Measurements from ENCODE around the gene RAB44.

RAB44 gene

DNA sequence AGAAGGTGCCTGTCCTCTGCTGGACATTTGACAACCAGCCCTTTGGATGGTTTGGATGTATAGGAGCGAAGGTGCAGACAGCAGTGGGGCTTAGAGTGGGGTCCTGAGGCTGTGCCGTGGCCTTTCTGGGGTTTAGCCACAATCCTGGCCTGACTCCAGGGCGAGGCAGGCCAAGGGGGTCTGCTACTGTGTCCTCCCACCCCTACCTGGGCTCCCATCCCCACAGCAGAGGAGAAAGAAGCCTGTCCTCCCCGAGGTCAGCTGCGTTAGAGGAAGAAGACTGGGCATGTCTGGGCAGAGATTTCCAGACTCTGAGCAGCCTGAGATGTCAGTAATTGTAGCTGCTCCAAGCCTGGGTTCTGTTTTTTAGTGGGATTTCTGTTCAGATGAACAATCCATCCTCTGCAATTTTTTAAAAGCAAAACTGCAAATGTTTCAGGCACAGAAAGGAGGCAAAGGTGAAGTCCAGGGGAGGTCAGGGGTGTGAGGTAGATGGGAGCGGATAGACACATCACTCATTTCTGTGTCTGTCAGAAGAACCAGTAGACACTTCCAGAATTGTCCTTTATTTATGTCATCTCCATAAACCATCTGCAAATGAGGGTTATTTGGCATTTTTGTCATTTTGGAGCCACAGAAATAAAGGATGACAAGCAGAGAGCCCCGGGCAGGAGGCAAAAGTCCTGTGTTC is 20.4 kb upstream of the RAB44 start:
- no peaks in the 10 kb centered on the region for H3K27me3 ChIP-seq (ENCODE audit: low read depth)
- H3K36me3 ChIP-seq (replicated peaks): no peaks in the 10 kb centered on the region
- no peaks in the 10 kb centered on the region for H3K9me3 ChIP-seq
- DNase-seq (ENCODE audit: low spot score in 2 of 2): no peak
- H3K4me3 ChIP-seq: no peak overlapping the region
- peaks cover 10% of the 10 kb centered on the region for H3K4me1 ChIP-seq
- in situ Hi-C loops (cut with MboI; ENCODE audit: low sequenced_read_pairs): no loop called here

- no peak overlapping the region for H3K4me3 ChIP-seq
Observed at GRCh38 chr6:36677753-36678487, 19.7 kb upstream of the RAB44 start.

GRCh38 chr6:36678488-36679042 is 19.1 kb upstream of the RAB44 start, which contains the start of gene CDKN1A:
Gene CDKN1A (plus strand): TSS chr6:36678714. CDS start chr6:36684102, 5,388 bp downstream.
- H3K9me3 ChIP-seq: no peaks in the 10 kb centered on the region

More at GRCh38 chr6:36677753-36678487, 19.7 kb upstream of the RAB44 start:
- H3K9me3 ChIP-seq: no peaks in the 10 kb centered on the region
- peaks cover 10% of the 10 kb centered on the region for H3K4me1 ChIP-seq
- no peak for DNase-seq (ENCODE audit: low spot score in 2 of 2)
- H3K36me3 ChIP-seq (replicated peaks): no peaks in the 10 kb centered on the region
- in situ Hi-C loops (cut with MboI; ENCODE audit: low sequenced_read_pairs): no loop called here
- no peaks in the 10 kb centered on the region for H3K27me3 ChIP-seq (ENCODE audit: low read depth)

GRCh38 chr6:36679043-36679833 is 18.4 kb upstream of the RAB44 start:
- Histone ChIP-seq H3K4me3 (peak overlapping the region; percentile 48), H3K4me1 (peaks cover 10% of the 10 kb centered on the region), H3K36me3 (replicated peaks) (no peaks in the 10 kb centered on the region), H3K27me3 (ENCODE audit: low read depth) (no peaks in the 10 kb centered on the region), H3K9me3 (no peaks in the 10 kb centered on the region)
- in situ Hi-C loops (cut with MboI; ENCODE audit: low sequenced_read_pairs): no loop called here
- DNase-seq (ENCODE audit: low spot score in 2 of 2): peak in 1 of 2 experiments; percentile 51

More at GRCh38 chr6:36678488-36679042, 19.1 kb upstream of the RAB44 start, which contains the start of gene CDKN1A:
- Histone ChIP-seq H3K36me3 (replicated peaks) (no peaks in the 10 kb centered on the region), H3K4me3 (peak within 1 kb of the TSS; percentile 48), H3K27me3 (ENCODE audit: low read depth) (no peaks in the 10 kb centered on the region), H3K4me1 (peaks cover 10% of the 10 kb centered on the region)
- peak; percentile 75 to 90 for DNase-seq (ENCODE audit: low spot score in 2 of 2)
- in situ Hi-C loops (cut with MboI; ENCODE audit: low sequenced_read_pairs): no loop called here

- in situ Hi-C loops (cut with MboI; ENCODE audit: low sequenced_read_pairs): no loop called here
- H3K9me3 ChIP-seq: no peaks in the 10 kb centered on the region
- H3K4me3 ChIP-seq: no peak overlapping the region
- no peaks in the 10 kb centered on the region for H3K36me3 ChIP-seq (replicated peaks)
- H3K27me3 ChIP-seq (ENCODE audit: low read depth): no peaks in the 10 kb centered on the region
- DNase-seq (ENCODE audit: low spot score in 2 of 2): no peak
- peaks cover 10% of the 10 kb centered on the region for H3K4me1 ChIP-seq
Observed at GRCh38 chr6:36682328-36683144, 15.1 kb upstream of the RAB44 start.

DNA sequence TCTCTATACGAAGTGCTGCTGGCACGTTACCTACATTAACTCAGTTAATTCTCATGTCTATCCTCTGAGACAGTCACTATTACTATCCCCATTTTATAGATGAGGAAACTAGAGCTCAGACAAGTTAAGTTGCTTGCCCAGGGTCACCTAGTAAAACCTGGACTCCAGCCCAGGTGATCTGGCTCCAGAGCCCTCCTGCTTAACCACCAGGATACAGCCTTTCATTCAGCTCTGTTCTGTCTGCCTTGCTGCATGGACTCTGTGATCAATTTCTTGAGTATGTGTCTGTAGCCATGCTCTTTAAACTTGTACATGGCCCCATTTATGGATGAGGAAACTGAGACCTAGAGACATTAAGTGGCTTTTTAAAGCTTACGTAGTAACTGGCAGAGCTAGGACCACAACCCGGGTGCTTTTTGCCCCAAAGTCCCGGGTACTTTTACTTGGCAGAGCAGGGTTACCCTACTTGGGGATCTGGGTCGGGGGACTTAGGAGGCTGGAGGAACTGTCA is 14.4 kb upstream of the RAB44 start:
- H3K9me3 ChIP-seq: no peaks in the 10 kb centered on the region
- peaks cover 6% of the 10 kb centered on the region for H3K4me1 ChIP-seq
- DNase-seq (ENCODE audit: low spot score in 2 of 2): no peak
- in situ Hi-C loops (cut with MboI; ENCODE audit: low sequenced_read_pairs): no loop called here
- no peak overlapping the region for H3K4me3 ChIP-seq
- no peaks in the 10 kb centered on the region for H3K36me3 ChIP-seq (replicated peaks)
- no peaks in the 10 kb centered on the region for H3K27me3 ChIP-seq (ENCODE audit: low read depth)

DNA sequence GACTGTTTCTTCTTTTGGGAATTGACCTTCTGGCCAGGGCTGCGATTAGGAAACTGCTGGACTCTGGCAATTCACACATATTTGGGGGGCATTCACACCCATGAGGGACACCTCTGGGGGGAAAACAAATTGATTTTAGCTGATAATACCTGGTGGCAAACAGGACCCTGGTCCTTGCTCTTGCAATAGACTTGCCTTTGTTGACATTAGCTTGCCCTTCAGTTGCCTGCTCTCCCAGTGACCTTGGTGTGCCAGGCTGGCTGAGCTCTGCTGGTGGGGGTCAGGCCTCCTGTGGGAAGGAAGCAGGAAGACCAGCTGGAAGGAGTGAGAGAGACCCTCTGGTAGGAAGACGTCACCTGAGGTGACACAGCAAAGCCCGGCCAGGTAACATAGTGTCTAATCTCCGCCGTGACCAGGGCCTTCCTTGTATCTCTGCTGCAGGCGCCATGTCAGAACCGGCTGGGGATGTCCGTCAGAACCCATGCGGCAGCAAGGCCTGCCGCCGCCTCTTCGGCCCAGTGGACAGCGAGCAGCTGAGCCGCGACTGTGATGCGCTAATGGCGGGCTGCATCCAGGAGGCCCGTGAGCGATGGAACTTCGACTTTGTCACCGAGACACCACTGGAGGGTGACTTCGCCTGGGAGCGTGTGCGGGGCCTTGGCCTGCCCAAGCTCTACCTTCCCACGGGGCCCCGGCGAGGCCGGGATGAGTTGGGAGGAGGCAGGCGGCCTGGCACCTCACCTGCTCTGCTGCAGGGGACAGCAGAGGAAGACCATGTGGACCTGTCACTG is 13.8 kb upstream of the RAB44 start:
- Histone ChIP-seq H3K36me3 (replicated peaks) (no peaks in the 10 kb centered on the region), H3K27me3 (ENCODE audit: low read depth) (no peaks in the 10 kb centered on the region), H3K4me3 (no peak overlapping the region), H3K9me3 (no peaks in the 10 kb centered on the region), H3K4me1 (peaks cover 3% of the 10 kb centered on the region)
- no peak for DNase-seq (ENCODE audit: low spot score in 2 of 2)
- in situ Hi-C loops (cut with MboI; ENCODE audit: low sequenced_read_pairs): no loop called here

- Histone ChIP-seq H3K4me3 (no peak overlapping the region), H3K4me1 (peaks cover 3% of the 10 kb centered on the region), H3K27me3 (ENCODE audit: low read depth) (no peaks in the 10 kb centered on the region), H3K9me3 (no peaks in the 10 kb centered on the region), H3K36me3 (replicated peaks) (no peaks in the 10 kb centered on the region)
- no peak for DNase-seq (ENCODE audit: low spot score in 2 of 2)
- in situ Hi-C loops (cut with MboI; ENCODE audit: low sequenced_read_pairs): no loop called here
Observed at GRCh38 chr6:36684447-36684812, 13.2 kb upstream of the RAB44 start.

GRCh38 chr6:36685166-36685924 is 12.3 kb upstream of the RAB44 start:
- DNase-seq (ENCODE audit: low spot score in 2 of 2): peak in 1 of 2 experiments; percentile 5
- Histone ChIP-seq H3K36me3 (replicated peaks) (no peaks in the 10 kb centered on the region), H3K4me3 (no peak overlapping the region), H3K4me1 (peaks cover 3% of the 10 kb centered on the region), H3K9me3 (no peaks in the 10 kb centered on the region), H3K27me3 (ENCODE audit: low read depth) (no peaks in the 10 kb centered on the region)
- in situ Hi-C loops (cut with MboI; ENCODE audit: low sequenced_read_pairs): no loop called here

DNA sequence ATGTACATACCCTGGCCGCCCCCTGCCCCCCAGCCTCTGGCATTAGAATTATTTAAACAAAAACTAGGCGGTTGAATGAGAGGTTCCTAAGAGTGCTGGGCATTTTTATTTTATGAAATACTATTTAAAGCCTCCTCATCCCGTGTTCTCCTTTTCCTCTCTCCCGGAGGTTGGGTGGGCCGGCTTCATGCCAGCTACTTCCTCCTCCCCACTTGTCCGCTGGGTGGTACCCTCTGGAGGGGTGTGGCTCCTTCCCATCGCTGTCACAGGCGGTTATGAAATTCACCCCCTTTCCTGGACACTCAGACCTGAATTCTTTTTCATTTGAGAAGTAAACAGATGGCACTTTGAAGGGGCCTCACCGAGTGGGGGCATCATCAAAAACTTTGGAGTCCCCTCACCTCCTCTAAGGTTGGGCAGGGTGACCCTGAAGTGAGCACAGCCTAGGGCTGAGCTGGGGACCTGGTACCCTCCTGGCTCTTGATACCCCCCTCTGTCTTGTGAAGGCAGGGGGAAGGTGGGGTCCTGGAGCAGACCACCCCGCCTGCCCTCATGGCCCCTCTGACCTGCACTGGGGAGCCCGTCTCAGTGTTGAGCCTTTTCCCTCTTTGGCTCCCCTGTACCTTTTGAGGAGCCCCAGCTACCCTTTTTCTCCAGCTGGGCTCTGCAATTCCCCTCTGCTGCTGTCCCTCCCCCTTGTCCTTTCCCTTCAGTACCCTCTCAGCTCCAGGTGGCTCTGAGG is 11.5 kb upstream of the RAB44 start:
- Histone ChIP-seq H3K9me3 (no peaks in the 10 kb centered on the region), H3K4me3 (no peak overlapping the region), H3K36me3 (replicated peaks) (no peaks in the 10 kb centered on the region), H3K4me1 (no peaks in the 10 kb centered on the region), H3K27me3 (ENCODE audit: low read depth) (no peaks in the 10 kb centered on the region)
- no peak for DNase-seq (ENCODE audit: low spot score in 2 of 2)
- in situ Hi-C loops (cut with MboI; ENCODE audit: low sequenced_read_pairs): no loop called here

Measured in HAP-1 (cell line).